ENCODE results near the gene GPR158. TPM values are rescaled to one million over a fixed set of nuclear protein-coding genes. Genes with fewer than 3 reads are reported as not detected.

Gene GPR158
- total and polyA plus RNA-seq, 8 donors: 0.06 to 1.2 (median 0.24) TPM

- Histone ChIP-seq H3K4me1 (no peaks in the 10 kb centered on the region), H3K36me3 (no peaks in the 10 kb centered on the region), H3K27ac (no peak overlapping the region), H3K9me3 (no peaks in the 10 kb centered on the region), H3K27me3 (no peaks in the 10 kb centered on the region), H3K4me3 (no peak overlapping the region)
- ATAC-seq: no peak
- WGBS, 2 donors: 43 to 58% methylated on average over 3 of the region's 3 CpGs
- TF ChIP-seq, protein P1, sequence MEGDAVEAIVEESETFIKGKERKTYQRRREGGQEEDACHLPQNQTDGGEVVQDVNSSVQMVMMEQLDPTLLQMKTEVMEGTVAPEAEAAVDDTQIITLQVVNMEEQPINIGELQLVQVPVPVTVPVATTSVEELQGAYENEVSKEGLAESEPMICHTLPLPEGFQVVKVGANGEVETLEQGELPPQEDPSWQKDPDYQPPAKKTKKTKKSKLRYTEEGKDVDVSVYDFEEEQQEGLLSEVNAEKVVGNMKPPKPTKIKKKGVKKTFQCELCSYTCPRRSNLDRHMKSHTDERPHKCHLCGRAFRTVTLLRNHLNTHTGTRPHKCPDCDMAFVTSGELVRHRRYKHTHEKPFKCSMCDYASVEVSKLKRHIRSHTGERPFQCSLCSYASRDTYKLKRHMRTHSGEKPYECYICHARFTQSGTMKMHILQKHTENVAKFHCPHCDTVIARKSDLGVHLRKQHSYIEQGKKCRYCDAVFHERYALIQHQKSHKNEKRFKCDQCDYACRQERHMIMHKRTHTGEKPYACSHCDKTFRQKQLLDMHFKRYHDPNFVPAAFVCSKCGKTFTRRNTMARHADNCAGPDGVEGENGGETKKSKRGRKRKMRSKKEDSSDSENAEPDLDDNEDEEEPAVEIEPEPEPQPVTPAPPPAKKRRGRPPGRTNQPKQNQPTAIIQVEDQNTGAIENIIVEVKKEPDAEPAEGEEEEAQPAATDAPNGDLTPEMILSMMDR (IDR thresholded peaks at IDR 0.05): no peak
- no peak for FAIRE-seq
- DNase-seq: no peak
- intact Hi-C loops (cut with DNase I): no loop called here
These were observed 467.9 kb downstream of the GPR158 start for GRCh38 chr10:25642721-25643120.

GRCh38 chr10:25646371-25646770, 471.6 kb downstream of the GPR158 start:
- intact Hi-C loops (cut with DNase I): no loop called here
- WGBS, 2 donors: 62 to 66% methylated on average over 2 of the region's 2 CpGs
- H3K4me3 ChIP-seq: no peak overlapping the region

GRCh38 chr10:25651534-25651933, 476.7 kb downstream of the GPR158 start:
- no peak for FAIRE-seq
- Histone ChIP-seq H3K36me3 (no peaks in the 10 kb centered on the region), H3K4me3 (no peak overlapping the region), H3K27ac (no peak overlapping the region), H3K27me3 (no peaks in the 10 kb centered on the region), H3K4me1 (no peaks in the 10 kb centered on the region), H3K9me3 (no peaks in the 10 kb centered on the region)
- intact Hi-C loops (cut with DNase I): no loop called here
- DNase-seq: no peak
- ATAC-seq: no peak
- 37 to 46% methylated on average over 2 of the region's 2 CpGs for WGBS, 2 donors
- TF ChIP-seq, protein P1 (IDR thresholded peaks at IDR 0.05): no peak

More at GRCh38 chr10:25646371-25646770, 471.6 kb downstream of the GPR158 start:
- Histone ChIP-seq H3K9me3 (no peaks in the 10 kb centered on the region), H3K27ac (no peak overlapping the region), H3K36me3 (no peaks in the 10 kb centered on the region), H3K4me1 (no peaks in the 10 kb centered on the region), H3K27me3 (no peaks in the 10 kb centered on the region)
- DNase-seq (no peak), ATAC-seq (no peak), FAIRE-seq (no peak)
- TF ChIP-seq, protein P1 (IDR thresholded peaks at IDR 0.05): no peak

Other genes with a start within 250 kb of the GPR158 start
- 1 to 10 TPM; 1.7 to 4.0 (median 2.8) TPM for gene PRTFDC1, start 222.4 kb upstream of the GPR158 start, total RNA-seq
- 1 to 10 TPM; 2.2 to 6.1 TPM for gene PRTFDC1, start 222.4 kb upstream of the GPR158 start, polyA plus RNA-seq
- under 1 TPM in 1 of 6 donors, not detected in 5; 0.40 TPM for gene ENKUR, start 158.8 kb upstream of the GPR158 start, total RNA-seq
- gene ENKUR, start 158.8 kb upstream of the GPR158 start, polyA plus RNA-seq: under 1 TPM in 1 of 2 donors, not detected in 1; 0.47 TPM
- gene THNSL1, start 158.4 kb upstream of the GPR158 start, total RNA-seq: 1 to 10 TPM; 1.8 to 4.1 (median 3.0) TPM
- gene THNSL1, start 158.4 kb upstream of the GPR158 start, polyA plus RNA-seq: 1 to 10 TPM; 1.6 to 2.9 TPM